Testis (tissue), 2 donors: ENCODE data around the gene ANKRD49.

Source experiments
- POLR2A ChIP-seq: fragments of 450-650 bp; IDR thresholded peaks from one replicate; pipeline ENCODE4 v1.6.1; 2017; ENCODE audit warnings: antibody characterized with exemption, mild to moderate bottlenecking, moderate library complexity
- TF ChIP-seq, protein P1 (sequence below), 3 experiments: fragments of 450-650 bp in 2 of 3; fragments of 200-600 bp in 1 of 3; sonication (generic) in 1 of 3; IDR thresholded peaks; one replicate each; pipeline ENCODE4 v1.5.1; 2016 to 2019; ENCODE audit warnings: antibody characterized with exemption in 3 of 3, mild to moderate bottlenecking in 2 of 3, moderate library complexity in 1 of 3

DNA sequence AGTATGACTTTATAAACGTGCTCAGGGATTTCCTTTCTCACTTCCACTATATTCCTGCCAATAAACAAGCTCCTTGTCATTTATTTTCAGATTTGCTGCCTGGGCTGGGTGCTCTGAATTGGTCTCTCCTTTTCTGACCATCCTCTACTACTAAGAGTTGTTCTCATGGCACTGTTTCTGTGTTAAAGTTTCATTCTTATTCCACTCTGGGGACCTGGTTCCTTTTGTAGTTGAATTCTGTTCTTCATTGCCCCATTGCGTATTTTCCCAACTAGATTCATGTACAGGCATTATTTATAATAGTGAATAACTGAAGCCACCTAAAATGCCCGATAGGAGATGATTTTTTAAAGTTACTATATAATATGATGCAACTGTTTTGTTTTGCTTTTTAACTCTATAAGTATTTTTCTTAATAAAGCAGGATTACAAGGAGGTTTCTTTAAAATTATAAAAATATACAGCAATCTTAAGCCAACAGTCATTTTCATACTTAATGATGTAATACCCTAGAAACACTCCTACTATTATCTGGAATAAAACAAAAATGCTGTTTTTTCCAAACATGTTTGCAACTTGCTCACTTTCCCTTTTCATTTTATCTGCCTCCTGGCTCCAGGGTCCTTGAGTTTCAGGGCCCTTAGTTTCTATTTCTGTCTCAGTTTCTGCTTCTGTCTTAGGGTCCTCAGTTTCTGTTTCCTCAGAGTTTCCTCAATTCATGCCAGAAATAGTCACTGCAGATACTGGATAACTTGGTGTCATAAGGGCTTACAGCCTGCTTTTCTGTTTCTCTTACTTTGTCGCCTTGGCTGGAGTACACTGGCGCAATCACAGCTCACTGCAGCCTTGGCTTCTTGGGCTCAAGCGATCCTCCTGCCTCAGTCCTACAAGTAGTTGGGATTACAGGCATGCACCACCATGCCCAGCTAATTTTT lies 40.2 kb downstream of the ANKRD49 start:
- TF ChIP-seq POLR2A, result no peak
- TF ChIP-seq, protein P1, sequence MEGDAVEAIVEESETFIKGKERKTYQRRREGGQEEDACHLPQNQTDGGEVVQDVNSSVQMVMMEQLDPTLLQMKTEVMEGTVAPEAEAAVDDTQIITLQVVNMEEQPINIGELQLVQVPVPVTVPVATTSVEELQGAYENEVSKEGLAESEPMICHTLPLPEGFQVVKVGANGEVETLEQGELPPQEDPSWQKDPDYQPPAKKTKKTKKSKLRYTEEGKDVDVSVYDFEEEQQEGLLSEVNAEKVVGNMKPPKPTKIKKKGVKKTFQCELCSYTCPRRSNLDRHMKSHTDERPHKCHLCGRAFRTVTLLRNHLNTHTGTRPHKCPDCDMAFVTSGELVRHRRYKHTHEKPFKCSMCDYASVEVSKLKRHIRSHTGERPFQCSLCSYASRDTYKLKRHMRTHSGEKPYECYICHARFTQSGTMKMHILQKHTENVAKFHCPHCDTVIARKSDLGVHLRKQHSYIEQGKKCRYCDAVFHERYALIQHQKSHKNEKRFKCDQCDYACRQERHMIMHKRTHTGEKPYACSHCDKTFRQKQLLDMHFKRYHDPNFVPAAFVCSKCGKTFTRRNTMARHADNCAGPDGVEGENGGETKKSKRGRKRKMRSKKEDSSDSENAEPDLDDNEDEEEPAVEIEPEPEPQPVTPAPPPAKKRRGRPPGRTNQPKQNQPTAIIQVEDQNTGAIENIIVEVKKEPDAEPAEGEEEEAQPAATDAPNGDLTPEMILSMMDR (IDR thresholded peaks at IDR 0.05), result no peak
